PFSK-1 (cell line): Measurements from ENCODE around the gene CAB39.

Source experiments
- POLR2AphosphoS5 ChIP-seq: IDR thresholded peaks from 2 replicates; pipeline ENCODE4 v1.6.1; 2012; ENCODE audit warnings: low read depth, mild to moderate bottlenecking, control low read depth, low read length, moderate library complexity
- TF ChIP-seq, protein P1 (sequence below), 2 experiments: IDR thresholded peaks; 2 replicates each; pipeline versions ENCODE4 v1.6.1 to v1.8.0; 2011 to 2012; ENCODE audit warnings: low read depth in 2 of 2, low read length in 2 of 2, control low read depth in 1 of 2, inconsistent platforms in 1 of 2, mild to moderate bottlenecking in 1 of 2, moderate library complexity in 1 of 2; ENCODE audit not compliant: insufficient read depth in 1 of 2

DNA sequence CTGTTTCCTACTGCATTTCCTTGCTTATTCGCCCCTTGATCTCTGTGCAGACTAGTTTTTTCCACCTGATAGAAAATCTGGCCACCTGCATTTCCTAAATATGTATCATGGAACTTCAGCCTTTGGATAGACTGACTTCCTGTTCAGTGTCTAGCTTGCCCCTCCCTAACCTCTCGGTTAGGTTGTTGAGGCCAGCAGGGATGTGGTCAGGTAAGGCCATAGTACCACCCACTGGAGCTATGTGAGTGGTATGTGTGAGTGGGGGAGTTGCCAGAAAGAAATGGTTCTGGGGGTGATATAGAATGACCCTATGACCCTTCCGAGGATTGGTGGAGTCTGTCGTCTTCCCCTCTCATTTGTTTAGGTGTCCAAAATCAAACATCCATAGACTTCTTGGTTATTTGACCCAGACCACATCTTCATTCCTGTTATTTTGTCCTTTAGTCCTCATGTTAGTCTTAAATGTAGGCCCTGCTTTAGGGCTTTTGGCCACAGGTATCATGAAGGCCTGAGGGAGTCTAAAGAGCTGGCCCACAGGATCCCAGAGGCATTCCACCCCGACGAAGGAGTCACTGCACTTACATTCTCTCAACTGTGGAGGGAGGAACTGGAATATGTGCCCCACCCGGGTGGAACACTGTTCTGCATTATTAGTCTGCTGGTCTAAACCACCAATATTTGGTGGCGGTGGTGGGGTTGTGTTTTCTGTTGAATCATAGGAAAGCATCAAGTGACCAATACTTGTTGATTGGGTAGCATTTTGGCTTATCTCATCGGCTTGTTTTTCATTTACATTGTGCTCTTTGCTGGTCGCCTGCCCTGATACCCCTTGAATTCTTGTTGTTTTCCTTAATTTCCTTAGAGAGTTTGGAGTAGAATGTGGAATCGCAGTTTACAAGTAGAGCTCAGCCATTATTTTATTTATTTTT is 21.9 kb downstream of the CAB39 start:
- TF ChIP-seq POLR2AphosphoS5: no peak
- TF ChIP-seq, protein P1, sequence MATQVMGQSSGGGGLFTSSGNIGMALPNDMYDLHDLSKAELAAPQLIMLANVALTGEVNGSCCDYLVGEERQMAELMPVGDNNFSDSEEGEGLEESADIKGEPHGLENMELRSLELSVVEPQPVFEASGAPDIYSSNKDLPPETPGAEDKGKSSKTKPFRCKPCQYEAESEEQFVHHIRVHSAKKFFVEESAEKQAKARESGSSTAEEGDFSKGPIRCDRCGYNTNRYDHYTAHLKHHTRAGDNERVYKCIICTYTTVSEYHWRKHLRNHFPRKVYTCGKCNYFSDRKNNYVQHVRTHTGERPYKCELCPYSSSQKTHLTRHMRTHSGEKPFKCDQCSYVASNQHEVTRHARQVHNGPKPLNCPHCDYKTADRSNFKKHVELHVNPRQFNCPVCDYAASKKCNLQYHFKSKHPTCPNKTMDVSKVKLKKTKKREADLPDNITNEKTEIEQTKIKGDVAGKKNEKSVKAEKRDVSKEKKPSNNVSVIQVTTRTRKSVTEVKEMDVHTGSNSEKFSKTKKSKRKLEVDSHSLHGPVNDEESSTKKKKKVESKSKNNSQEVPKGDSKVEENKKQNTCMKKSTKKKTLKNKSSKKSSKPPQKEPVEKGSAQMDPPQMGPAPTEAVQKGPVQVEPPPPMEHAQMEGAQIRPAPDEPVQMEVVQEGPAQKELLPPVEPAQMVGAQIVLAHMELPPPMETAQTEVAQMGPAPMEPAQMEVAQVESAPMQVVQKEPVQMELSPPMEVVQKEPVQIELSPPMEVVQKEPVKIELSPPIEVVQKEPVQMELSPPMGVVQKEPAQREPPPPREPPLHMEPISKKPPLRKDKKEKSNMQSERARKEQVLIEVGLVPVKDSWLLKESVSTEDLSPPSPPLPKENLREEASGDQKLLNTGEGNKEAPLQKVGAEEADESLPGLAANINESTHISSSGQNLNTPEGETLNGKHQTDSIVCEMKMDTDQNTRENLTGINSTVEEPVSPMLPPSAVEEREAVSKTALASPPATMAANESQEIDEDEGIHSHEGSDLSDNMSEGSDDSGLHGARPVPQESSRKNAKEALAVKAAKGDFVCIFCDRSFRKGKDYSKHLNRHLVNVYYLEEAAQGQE (IDR thresholded peaks at IDR 0.05; ENCODE audit: insufficient read depth in 1 of 2, low read depth in 2 of 2, low read length in 2 of 2): no peak
